GM19240 (cell line): ENCODE data around the gene IRAK3.

ENCODE experiments used
- DNase-seq: peaks from one replicate; pipeline ENCODE4 v3.0.0; 2011; ENCODE audit warnings: low spot score; ENCODE audit not compliant: insufficient read length

IRAK3 gene, protein sequence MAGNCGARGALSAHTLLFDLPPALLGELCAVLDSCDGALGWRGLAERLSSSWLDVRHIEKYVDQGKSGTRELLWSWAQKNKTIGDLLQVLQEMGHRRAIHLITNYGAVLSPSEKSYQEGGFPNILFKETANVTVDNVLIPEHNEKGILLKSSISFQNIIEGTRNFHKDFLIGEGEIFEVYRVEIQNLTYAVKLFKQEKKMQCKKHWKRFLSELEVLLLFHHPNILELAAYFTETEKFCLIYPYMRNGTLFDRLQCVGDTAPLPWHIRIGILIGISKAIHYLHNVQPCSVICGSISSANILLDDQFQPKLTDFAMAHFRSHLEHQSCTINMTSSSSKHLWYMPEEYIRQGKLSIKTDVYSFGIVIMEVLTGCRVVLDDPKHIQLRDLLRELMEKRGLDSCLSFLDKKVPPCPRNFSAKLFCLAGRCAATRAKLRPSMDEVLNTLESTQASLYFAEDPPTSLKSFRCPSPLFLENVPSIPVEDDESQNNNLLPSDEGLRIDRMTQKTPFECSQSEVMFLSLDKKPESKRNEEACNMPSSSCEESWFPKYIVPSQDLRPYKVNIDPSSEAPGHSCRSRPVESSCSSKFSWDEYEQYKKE

GRCh38 chr12:66188584-66189485, at the start of gene IRAK3:
Gene IRAK3, plus strand, starts transcription at chr12:66189214. Its CDS starts 86 bp downstream, at chr12:66189300.
- no peak for DNase-seq

- DNase-seq = no peak
Observed at GRCh38 chr12:66139328-66139727, 49.7 kb upstream of the IRAK3 start.

GRCh38 chr12:66140731-66141130, 48.3 kb upstream of the IRAK3 start:
- no peak for DNase-seq

DNA sequence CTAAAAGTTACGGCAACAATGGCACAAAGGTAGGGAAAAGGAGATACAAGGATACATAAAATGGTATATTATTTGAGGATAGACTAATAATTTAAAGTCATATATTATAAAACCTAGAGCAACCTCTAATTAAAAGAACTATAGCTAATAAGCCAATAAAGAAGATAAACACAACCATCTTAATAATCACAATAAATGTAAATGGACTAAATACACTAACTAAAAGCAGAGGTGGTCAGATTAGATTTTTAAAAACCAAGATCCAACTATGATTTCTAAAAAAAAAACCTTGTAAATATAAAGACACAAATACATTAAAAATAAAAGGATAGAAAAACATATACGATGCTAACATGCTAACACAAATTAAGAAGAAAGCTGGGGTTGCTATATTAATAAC, 47.7 kb upstream of the IRAK3 start:
- no peak for DNase-seq

GRCh38 chr12:66142826-66143225, 46.2 kb upstream of the IRAK3 start:
- DNase-seq = no peak

GRCh38 chr12:66143868-66144267, 45.1 kb upstream of the IRAK3 start:
- no peak for DNase-seq

GRCh38 chr12:66144791-66145754, 43.9 kb upstream of the IRAK3 start:
- no peak for DNase-seq

GRCh38 chr12:66149702-66150398, 39.2 kb upstream of the IRAK3 start:
- DNase-seq = no peak

DNA sequence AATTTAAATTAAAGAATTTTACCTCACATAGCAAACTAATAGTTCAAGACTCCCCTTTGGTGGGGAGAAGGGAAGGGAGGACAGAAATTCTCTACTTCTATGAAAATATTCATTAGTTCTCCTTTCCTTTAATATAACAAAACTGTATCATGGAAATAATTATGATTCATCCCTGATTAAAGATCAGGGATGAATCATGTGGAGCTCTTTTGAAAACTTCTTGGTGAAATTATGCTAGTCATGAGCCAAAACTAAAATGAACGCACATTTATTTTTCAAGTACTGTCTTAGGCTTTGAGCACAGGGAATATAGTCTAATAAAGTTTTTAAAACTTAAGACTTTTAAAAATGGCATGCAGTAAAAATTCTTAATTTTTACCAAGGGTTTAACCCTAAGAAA, 36.3 kb upstream of the IRAK3 start:
- DNase-seq = no peak

DNA sequence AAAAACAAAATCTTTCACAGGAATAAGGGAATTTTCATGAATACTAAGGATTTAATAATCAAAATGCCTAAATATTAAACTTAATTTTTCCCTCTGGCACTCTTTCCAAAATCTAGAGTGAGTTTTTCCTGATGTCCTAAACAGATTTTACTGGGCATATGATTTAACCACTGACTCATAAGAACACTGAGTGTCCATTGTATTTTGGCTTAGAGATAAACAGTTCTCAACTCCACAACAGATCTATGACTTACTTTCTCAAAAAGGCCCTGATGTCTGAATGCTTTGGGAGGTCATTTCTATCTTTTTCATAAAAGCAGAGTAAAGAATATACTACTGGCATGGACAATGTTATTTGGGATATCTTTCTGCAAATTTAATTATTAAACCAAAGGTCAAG, 34.2 kb upstream of the IRAK3 start:
- DNase-seq = no peak

DNA sequence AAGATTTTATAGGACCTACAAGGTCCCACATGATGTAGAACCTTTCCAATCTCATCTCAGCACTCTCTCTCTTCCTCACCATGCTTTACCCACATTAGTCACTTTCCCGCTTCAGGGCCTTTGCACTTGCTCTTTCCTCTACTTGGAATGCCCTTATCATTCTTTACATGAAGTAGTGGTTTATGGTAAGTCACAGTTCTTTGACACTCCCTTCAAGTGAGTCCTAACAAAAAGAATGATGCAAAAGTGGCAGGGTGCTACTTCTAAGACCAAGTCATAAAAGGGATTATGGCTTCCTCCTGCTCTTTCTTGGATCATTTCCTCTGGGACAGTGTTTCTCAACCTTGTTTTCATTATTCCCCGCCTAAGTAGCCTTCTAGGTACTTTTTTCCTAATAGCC, 32.4 kb upstream of the IRAK3 start:
- no peak for DNase-seq

GRCh38 chr12:66159123-66159522, 29.9 kb upstream of the IRAK3 start:
- DNase-seq = no peak

GRCh38 chr12:66160704-66161103, 28.3 kb upstream of the IRAK3 start:
- DNase-seq = no peak

- DNase-seq = no peak
Observed at GRCh38 chr12:66162701-66163100, 26.3 kb upstream of the IRAK3 start.

DNA sequence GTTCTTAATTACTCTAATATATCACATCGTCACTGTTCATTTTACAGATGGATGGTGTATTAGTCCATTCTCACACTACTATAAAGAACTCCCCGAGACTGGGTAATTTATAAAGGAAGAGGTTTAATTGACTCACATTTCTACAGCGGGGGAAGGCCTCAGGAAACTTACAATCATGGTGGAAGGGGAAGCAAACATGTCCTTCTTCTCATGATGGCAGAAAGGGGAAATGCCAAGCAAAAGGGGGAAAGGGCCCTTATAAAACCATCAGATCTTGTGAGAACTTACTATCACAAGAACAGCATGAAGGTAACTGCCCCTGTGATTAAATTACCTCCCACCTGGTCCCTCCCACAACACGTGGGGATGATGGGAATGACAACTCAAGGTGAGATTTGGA, 25.7 kb upstream of the IRAK3 start:
- no peak for DNase-seq

DNA sequence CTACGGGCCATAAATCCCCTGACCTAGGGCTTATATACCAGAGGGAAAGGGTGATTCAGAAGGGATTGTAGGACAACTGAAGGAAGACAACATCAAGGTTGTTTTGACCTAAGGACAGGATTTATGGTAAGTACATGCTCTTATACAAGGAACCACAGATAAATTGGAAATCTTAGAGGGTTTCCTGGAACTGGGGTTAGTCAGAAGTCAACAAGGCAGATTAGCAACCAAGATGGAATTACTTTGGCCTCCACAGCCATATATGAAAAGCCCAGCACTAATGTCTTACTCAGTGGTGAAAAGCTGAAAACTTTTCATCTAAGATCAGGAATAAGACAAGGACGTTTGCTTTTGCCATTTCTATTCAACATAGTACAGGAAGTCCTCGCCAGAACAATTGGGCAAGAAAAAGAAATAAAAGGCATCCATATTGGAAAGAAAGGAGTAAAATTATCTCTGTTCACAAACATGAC, 24.6 kb upstream of the IRAK3 start:
- no peak for DNase-seq

DNA sequence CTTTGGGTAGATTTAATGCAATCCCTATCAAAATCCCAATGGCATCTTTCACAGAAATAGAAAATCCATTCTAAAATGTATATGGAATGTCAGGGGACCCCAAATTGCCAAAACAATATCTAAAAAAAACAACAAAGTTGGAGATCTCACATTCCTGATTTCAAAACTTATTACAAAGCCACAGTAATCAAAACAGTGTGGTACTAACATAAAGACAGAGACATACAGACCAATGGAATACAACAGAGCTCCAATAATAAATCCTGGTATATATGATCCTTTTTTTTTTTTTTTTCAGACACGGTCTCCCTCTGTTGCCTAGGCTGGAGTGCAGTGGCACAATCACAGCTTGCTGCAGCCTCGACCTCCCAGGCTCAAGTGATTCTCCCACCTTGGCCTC, 23.9 kb upstream of the IRAK3 start:
- no peak for DNase-seq

DNA sequence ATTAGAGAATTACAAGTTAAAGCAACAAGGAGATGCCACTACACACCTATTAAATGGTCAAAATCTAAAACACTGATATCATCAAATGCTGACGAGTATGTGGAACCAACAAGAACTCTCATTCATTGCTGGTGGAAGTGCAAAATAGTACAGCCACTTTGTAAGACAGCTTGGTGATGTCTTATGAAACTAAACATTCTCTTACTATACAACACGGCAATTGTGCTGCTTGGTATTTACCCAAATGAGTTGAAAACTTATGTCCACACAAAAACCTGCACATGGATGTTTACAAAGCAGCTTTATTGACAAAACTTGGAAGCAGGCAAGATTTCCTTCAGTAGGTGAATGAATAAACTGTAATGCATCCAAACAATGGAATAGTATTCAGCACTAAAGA, 22.5 kb upstream of the IRAK3 start:
- DNase-seq = no peak

DNA sequence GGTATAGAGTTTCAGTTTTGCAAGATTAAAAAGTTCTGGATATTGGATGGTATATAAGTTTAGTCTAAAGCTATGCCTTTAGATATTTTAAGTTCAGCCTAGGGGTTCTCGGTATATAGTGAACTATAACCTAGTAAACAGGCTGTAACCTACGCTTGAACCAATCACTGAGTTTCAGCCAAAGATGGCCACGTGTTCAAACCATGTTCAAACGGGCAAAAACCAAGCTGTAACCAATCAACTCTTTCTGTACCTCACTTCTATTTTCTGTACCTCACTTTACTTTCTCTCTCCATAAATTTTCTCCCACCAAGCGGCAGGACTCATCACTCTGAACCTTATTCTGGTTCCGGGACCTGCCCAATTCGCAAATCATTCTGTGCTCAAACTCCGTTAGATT, 20.6 kb upstream of the IRAK3 start:
- no peak for DNase-seq
